Measurements from ENCODE around the gene COLEC11. TPM values are rescaled to one million over a fixed set of nuclear protein-coding genes. Genes with fewer than 3 reads are reported as not detected.

COLEC11 gene
- total and polyA plus RNA-seq, 9 donors, result 16.7 to 187 (median 59.9) TPM

DNA sequence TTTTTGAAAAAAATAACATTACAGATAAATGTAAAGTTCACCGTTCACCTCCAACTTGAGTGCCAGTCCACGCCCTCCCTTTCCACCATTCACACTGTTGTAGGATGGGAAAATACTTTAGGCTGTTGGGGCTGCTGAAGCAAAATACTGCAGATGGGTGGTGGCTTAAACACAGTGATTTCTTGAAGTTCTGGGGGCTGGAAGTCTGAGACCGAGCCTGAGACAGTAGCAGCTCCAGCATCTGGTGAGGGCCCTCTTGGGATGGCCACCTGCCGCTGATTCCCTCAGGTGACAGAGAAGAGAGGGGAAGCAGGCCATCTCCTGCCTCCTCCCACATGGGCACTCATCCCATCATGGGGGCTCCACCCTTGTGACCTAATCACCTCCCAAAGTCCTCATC, 80.8 kb downstream of the COLEC11 start:
- Histone ChIP-seq H3K4me1 (ENCODE audit: insufficient read depth) (no peaks in the 10 kb centered on the region), H3K9me3 (no peaks in the 10 kb centered on the region), H3K27ac (no peak overlapping the region), H3K36me3 (no peaks in the 10 kb centered on the region), H3K27me3 (no peaks in the 10 kb centered on the region), H3K4me3 (no peak overlapping the region)
- TF ChIP-seq POLR2A (IDR thresholded peaks at IDR 0.05) (no peak), EP300 (IDR thresholded peaks at IDR 0.05) (no peak)
- TF ChIP-seq, protein P1, sequence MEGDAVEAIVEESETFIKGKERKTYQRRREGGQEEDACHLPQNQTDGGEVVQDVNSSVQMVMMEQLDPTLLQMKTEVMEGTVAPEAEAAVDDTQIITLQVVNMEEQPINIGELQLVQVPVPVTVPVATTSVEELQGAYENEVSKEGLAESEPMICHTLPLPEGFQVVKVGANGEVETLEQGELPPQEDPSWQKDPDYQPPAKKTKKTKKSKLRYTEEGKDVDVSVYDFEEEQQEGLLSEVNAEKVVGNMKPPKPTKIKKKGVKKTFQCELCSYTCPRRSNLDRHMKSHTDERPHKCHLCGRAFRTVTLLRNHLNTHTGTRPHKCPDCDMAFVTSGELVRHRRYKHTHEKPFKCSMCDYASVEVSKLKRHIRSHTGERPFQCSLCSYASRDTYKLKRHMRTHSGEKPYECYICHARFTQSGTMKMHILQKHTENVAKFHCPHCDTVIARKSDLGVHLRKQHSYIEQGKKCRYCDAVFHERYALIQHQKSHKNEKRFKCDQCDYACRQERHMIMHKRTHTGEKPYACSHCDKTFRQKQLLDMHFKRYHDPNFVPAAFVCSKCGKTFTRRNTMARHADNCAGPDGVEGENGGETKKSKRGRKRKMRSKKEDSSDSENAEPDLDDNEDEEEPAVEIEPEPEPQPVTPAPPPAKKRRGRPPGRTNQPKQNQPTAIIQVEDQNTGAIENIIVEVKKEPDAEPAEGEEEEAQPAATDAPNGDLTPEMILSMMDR (IDR thresholded peaks at IDR 0.05), result no peak
- 90 to 93% (median 92%) methylated on average over 4 of the region's 4 CpGs for WGBS, 3 donors
- DNase-seq, result no peak
- intact Hi-C loops (cut with DNase I), result no loop called here

DNA sequence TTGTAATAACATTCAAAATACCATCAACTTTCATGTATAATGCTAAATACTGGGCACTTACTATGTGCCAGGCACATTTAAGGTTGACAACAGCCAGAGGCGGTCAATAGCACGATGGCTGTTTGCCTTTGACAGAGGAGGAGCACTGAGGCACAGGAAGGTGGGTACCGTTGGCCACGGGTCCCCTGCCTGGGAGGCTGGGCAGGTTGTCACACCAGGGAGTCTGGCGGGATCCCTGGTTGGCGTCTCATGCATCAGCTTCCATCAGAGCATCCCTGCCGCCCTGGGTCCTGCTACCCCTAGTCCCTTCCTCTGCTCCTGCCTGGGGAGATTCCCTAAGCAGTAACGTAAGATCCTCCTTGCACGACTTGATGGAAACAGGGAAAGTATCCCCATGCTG, 82.5 kb downstream of the COLEC11 start:
- intact Hi-C loops (cut with DNase I), result no loop called here
- DNase-seq, result no peak
- WGBS, 3 donors, result 87 to 92% (median 91%) methylated on average over 9 of the region's 9 CpGs
- Histone ChIP-seq H3K27me3 (no peaks in the 10 kb centered on the region), H3K4me3 (no peak overlapping the region), H3K27ac (no peak overlapping the region), H3K36me3 (no peaks in the 10 kb centered on the region), H3K9me3 (no peaks in the 10 kb centered on the region), H3K4me1 (ENCODE audit: insufficient read depth) (no peaks in the 10 kb centered on the region)
- TF ChIP-seq POLR2A (IDR thresholded peaks at IDR 0.05) (no peak), EP300 (IDR thresholded peaks at IDR 0.05) (no peak)
- TF ChIP-seq, protein P1 (IDR thresholded peaks at IDR 0.05), result no peak

DNA sequence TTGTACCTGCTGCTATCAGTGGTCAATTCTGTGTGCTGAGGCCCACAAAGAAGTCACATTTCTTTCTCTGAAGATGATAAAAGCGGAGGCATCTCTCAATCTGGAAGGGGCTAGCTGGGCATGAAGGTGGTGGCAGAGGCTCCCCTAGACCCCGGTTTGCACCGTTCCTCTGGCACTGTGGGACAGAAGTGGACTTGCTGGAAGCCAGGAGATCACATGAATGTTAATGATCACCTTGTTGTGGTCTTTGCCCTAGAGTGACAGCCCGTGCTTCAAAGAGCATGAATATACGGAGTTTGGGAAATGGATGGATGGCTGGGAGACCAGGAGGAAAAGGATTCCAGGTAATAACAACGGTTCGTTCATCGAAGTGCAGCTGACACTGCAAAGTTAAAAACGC, 83.3 kb downstream of the COLEC11 start:
- H3K27ac ChIP-seq, result no peak overlapping the region
- no peak for DNase-seq
- H3K27me3 ChIP-seq, result no peaks in the 10 kb centered on the region
- no peaks in the 10 kb centered on the region for H3K36me3 ChIP-seq
- H3K4me3 ChIP-seq, result no peak overlapping the region
- H3K9me3 ChIP-seq, result no peaks in the 10 kb centered on the region
- H3K4me1 ChIP-seq (ENCODE audit: insufficient read depth), result no peaks in the 10 kb centered on the region
- intact Hi-C loops (cut with DNase I), result no loop called here
- TF ChIP-seq EP300 (IDR thresholded peaks at IDR 0.05), result no peak
- TF ChIP-seq, protein P1 (IDR thresholded peaks at IDR 0.05), result no peak
- TF ChIP-seq POLR2A (IDR thresholded peaks at IDR 0.05), result no peak
- WGBS, 3 donors, result 80 to 92% (median 84%) methylated on average over 9 of the region's 9 CpGs

DNA sequence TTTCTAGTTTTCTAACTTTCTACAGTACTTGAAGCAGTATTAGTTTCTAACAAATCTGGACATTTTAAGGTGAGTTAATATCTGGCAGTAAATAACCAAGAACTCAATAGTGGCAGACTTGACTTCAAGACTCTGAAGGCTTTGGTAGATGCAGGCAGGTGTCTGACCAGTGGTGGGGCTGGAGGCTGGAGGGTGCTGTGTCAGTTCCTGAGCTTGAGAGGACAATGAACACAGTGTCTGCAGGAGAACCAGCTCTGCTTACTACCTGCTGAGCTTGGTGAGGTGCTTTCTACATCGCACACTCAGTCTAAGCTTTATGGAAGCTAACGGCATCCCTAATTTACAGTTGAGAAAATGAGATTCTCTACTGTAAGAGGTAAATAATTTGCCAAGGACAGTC, 84.3 kb downstream of the COLEC11 start:
- TF ChIP-seq EP300 (IDR thresholded peaks at IDR 0.05) (no peak), POLR2A (IDR thresholded peaks at IDR 0.05) (no peak)
- TF ChIP-seq, protein P1 (IDR thresholded peaks at IDR 0.05), result no peak
- no peaks in the 10 kb centered on the region for H3K36me3 ChIP-seq
- H3K27me3 ChIP-seq, result no peaks in the 10 kb centered on the region
- no peaks in the 10 kb centered on the region for H3K9me3 ChIP-seq
- H3K4me3 ChIP-seq, result no peak overlapping the region
- no peak overlapping the region for H3K27ac ChIP-seq
- 89 to 98% (median 90%) methylated on average over 2 of the region's 2 CpGs for WGBS, 3 donors
- DNase-seq, result no peak
- intact Hi-C loops (cut with DNase I), result no loop called here
- no peaks in the 10 kb centered on the region for H3K4me1 ChIP-seq (ENCODE audit: insufficient read depth)
